ENCODE results near the gene FNDC11. TPM values are rescaled to one million over a fixed set of nuclear protein-coding genes. Genes with fewer than 3 reads are reported as not detected.
A peak's percentile ranks its signal among the peaks of the same experiment; 100 is the strongest.

Gene FNDC11
- total RNA-seq, 1 experiment from 2014 or later, result not detected

DNA sequence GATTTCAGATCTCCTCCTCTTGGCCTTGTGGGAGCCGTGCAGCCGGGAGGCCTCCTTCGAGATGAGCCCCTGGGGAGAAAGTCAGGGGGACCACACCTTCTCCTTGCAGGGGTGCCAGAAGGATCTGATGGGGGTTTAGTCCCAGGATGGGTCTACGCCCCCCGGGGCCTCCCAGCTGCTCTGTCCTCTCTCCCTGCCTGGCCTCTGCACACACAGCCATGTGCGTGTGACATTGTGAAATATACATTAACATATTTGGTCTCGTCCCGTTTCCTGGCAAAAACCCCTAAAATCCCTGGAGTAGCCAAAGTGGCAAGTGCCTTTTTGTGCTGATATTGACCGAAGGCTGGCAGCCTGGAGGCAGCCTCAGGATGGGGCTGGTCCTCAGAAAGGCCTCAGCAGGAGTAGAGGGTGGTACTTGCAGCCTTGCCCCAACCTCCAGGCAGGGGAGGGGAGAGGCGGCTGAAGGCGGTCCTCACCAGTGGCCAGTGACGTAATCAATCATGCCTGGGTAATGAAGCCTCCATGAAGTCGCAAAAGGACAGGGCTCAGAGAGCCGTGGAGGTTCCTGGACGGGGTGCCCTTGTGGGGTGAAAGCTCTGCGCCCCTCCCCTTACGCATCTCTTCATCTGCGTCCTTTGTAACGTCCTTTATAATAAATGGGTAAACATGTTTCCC lies 25.2 kb downstream of the FNDC11 start:
- Mint-ChIP-seq H3K36me3 (ENCODE audit: insufficient read depth, unreplicated experiment) (peaks cover 10% of the 10 kb centered on the region), H3K4me1 (ENCODE audit: low read depth, unreplicated experiment) (no peaks in the 10 kb centered on the region), H3K9me3 (ENCODE audit: low read depth, unreplicated experiment) (no peaks in the 10 kb centered on the region), H3K4me3 (ENCODE audit: low read depth, unreplicated experiment) (no peak overlapping the region), H3K27ac (ENCODE audit: unreplicated experiment) (no peak overlapping the region), H3K27me3 (ENCODE audit: unreplicated experiment) (peaks cover 45% of the 10 kb centered on the region)
- no peak for DNase-seq
- TF ChIP-seq, protein P1, sequence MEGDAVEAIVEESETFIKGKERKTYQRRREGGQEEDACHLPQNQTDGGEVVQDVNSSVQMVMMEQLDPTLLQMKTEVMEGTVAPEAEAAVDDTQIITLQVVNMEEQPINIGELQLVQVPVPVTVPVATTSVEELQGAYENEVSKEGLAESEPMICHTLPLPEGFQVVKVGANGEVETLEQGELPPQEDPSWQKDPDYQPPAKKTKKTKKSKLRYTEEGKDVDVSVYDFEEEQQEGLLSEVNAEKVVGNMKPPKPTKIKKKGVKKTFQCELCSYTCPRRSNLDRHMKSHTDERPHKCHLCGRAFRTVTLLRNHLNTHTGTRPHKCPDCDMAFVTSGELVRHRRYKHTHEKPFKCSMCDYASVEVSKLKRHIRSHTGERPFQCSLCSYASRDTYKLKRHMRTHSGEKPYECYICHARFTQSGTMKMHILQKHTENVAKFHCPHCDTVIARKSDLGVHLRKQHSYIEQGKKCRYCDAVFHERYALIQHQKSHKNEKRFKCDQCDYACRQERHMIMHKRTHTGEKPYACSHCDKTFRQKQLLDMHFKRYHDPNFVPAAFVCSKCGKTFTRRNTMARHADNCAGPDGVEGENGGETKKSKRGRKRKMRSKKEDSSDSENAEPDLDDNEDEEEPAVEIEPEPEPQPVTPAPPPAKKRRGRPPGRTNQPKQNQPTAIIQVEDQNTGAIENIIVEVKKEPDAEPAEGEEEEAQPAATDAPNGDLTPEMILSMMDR (IDR thresholded peaks at IDR 0.05; ENCODE audit: unreplicated experiment), result no peak
- intact Hi-C loops (cut with micrococcal nuclease; ENCODE audit: unreplicated experiment), result loop anchor here (5.0 kb wide), 1 partner anchor 42 kb away; the partner anchor contains the start of gene PTK6
- BruUV-seq (replicated peaks), result no TSS peak
- CTCF ChIA-PET, result no interaction called here

DNA sequence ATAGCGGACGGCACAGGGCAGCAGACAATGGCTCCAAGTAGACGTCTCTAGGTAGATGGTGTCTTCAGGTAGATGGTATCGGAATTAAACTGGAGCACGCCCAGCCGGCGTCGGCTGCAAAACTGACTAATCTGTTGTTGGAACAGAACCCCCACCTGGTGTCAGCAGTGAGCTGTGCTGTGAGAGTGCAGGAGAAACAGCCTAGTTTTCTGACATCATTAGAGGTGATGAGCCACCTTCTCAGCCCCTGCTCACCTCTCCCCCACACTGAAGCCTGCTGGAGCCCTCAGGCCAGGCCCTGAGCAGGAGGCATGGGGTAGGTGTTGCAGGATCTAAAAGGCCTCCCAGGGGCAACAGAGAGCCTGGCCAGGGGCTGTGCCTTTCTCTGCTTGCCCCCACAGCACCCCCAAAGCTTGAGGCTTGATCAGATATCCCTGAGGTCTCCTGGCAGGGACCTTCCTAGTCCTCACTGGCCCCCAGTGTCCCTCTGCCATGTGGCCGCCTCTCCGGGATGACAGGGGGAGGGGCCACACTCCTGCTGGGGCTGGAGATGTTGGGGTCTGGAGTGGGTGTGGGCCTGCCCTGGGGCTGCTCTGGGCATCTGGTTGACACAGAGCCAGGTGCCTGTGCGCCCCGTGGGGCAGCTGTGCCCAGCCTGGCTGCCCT lies 27.0 kb downstream of the FNDC11 start:
- Mint-ChIP-seq H3K9me3 (ENCODE audit: low read depth, unreplicated experiment) (no peaks in the 10 kb centered on the region), H3K36me3 (ENCODE audit: insufficient read depth, unreplicated experiment) (peaks cover 10% of the 10 kb centered on the region), H3K27ac (ENCODE audit: unreplicated experiment) (no peak overlapping the region), H3K4me3 (ENCODE audit: low read depth, unreplicated experiment) (no peak overlapping the region), H3K4me1 (ENCODE audit: low read depth, unreplicated experiment) (no peaks in the 10 kb centered on the region), H3K27me3 (ENCODE audit: unreplicated experiment) (peaks cover 42% of the 10 kb centered on the region)
- peak; percentile 78 for DNase-seq
- intact Hi-C loops (cut with micrococcal nuclease; ENCODE audit: unreplicated experiment), result no loop called here
- CTCF ChIA-PET, result interaction anchor here (0.5 to 1.0 kb wide), 3 partner anchors 55 to 537 kb away, joined by 3 to 7 read pairs (median 5); no protein-coding TSS in a partner anchor
- TF ChIP-seq, protein P1 (IDR thresholded peaks at IDR 0.05; ENCODE audit: unreplicated experiment), result peak; percentile 59
- BruUV-seq (replicated peaks), result no TSS peak

DNA sequence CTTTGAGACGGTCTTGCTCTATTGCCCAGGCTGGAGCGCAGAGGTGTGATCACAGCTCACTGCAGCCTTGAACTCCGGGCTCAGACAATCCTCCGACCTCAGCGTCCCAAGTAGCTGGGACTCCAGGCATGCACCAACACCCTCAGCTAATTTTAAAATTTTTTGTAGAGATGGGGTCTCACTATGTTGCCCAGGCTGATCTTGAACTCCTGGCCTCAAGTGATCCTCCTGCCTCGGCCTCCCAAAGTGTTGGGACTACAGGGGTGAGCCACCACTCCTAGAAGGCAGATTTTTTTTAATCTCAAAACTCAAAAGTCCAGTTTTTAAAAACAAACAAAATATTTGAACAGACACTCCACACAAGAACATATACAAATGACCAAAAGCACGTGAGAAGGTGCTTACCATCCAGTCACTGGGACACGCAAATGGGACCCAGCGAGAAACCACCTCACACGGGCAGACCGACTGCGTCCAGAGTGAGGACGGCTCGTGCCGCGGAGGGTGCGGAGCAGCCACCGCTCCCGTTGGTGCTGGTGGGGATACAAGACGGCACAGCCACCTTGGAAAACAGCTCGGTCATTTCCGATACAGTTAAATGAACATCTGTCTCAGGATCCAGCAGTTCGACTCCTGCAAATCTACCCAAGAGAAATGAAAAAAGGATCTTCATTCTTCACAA lies 28.6 kb downstream of the FNDC11 start:
- Mint-ChIP-seq H3K9me3 (ENCODE audit: low read depth, unreplicated experiment) (no peaks in the 10 kb centered on the region), H3K36me3 (ENCODE audit: insufficient read depth, unreplicated experiment) (peaks cover 6% of the 10 kb centered on the region), H3K27me3 (ENCODE audit: unreplicated experiment) (peaks cover 26% of the 10 kb centered on the region), H3K27ac (ENCODE audit: unreplicated experiment) (no peak overlapping the region), H3K4me1 (ENCODE audit: low read depth, unreplicated experiment) (no peaks in the 10 kb centered on the region), H3K4me3 (ENCODE audit: low read depth, unreplicated experiment) (no peak overlapping the region)
- intact Hi-C loops (cut with micrococcal nuclease; ENCODE audit: unreplicated experiment), result no loop called here
- CTCF ChIA-PET, result interaction anchor here (1.2 kb wide), 2 partner anchors 9 to 60 kb away, joined by 4 to 5 read pairs; partner anchors contain the start of gene HELZ2
- TF ChIP-seq, protein P1 (IDR thresholded peaks at IDR 0.05; ENCODE audit: unreplicated experiment), result no peak
- no TSS peak for BruUV-seq (replicated peaks)
- no peak for DNase-seq

DNA sequence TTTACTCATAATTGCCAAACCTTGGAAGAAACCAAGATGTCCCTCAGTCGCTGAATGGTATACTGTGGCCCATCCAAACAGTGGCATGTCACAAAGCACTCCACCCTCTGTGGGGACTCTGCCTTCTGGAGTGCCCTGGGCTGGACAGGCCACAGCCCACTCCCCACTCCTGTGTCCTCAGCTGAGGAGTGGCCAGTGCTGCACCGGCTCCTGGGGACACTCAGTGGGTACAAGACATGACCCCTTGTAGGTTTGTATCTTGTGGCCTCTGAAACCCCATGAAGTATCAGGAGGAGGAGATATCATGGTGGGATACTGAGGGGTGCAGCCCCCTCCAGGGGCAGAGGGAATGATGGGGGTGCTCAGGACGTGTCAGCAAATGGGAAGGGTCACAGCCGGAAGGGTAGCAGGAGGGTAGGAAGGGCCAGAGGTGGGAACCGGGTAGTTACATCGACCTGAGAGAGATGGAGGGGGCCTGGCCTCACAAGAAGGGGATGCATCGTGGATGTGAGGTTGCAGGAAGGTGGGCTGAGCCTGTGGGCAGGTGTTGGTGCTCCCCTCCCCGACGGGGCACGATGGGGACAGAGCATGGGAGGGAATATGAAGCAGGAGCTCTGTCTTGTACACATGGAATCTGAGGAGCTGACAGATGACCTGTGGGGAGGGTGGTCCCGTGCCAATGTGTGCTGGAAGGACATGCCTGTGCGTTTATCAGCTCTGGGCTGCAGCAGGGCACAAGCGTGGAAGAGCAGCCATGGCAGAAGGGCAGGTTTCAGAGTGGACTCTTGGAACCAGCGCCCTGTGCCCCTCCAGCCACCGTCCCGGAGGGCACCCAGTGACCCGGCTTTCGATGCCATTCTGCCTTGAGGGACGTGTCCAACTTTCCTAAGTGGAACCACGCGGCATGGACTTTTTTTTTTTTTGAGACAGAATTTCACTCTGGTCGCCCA lies 31.9 kb downstream of the FNDC11 start:
- Mint-ChIP-seq H3K4me1 (ENCODE audit: low read depth, unreplicated experiment) (no peaks in the 10 kb centered on the region), H3K36me3 (ENCODE audit: insufficient read depth, unreplicated experiment) (peaks cover 22% of the 10 kb centered on the region), H3K4me3 (ENCODE audit: low read depth, unreplicated experiment) (no peak overlapping the region), H3K27me3 (ENCODE audit: unreplicated experiment) (no peaks in the 10 kb centered on the region), H3K27ac (ENCODE audit: unreplicated experiment) (no peak overlapping the region), H3K9me3 (ENCODE audit: low read depth, unreplicated experiment) (no peaks in the 10 kb centered on the region)
- intact Hi-C loops (cut with micrococcal nuclease; ENCODE audit: unreplicated experiment), result no loop called here
- CTCF ChIA-PET, result no interaction called here
- DNase-seq, result no peak
- no TSS peak for BruUV-seq (replicated peaks)
- TF ChIP-seq, protein P1 (IDR thresholded peaks at IDR 0.05; ENCODE audit: unreplicated experiment), result no peak

Data from Calu3 (cell line).